IPS-18c (cell line): ENCODE data around the gene MRPL34.

Source experiments
- H3K4me3 ChIP-seq: 2 replicates; pipeline ENCODE4 v1.7.0; 2013; ENCODE audit warnings: low read depth, mild to moderate bottlenecking, low read length, moderate library complexity; ENCODE audit not compliant: insufficient read depth
- H3K9me3 ChIP-seq: one replicate; pipeline ENCODE4 v1.6.1; 2013; ENCODE audit warnings: mild to moderate bottlenecking, low read length, moderate library complexity; ENCODE audit not compliant: control insufficient read depth, insufficient read depth

The MRPL34 gene

DNA sequence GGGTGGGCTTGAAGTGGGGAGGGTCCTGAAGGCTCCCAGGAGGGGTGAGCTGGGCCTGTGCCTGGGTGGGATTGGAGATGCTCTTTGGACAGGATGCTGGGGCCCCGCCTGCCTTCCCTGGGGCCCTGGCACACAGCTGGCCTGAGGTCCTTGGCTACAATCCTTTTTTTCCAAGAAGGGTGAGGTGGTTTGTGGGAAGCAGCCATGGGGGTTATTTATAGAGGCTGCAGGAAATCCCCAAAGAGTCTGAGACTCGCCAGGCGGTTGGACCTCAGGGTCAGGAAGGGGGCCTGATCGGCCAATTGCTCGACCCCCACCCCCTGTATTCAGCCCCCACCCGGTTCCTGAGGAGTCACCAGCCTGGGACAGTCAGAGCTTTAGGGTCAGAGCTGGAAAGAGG lies 41.7 kb downstream of the MRPL34 start:
- Histone ChIP-seq H3K9me3 (no peaks in the 10 kb centered on the region), H3K4me3 (no peak overlapping the region)

DNA sequence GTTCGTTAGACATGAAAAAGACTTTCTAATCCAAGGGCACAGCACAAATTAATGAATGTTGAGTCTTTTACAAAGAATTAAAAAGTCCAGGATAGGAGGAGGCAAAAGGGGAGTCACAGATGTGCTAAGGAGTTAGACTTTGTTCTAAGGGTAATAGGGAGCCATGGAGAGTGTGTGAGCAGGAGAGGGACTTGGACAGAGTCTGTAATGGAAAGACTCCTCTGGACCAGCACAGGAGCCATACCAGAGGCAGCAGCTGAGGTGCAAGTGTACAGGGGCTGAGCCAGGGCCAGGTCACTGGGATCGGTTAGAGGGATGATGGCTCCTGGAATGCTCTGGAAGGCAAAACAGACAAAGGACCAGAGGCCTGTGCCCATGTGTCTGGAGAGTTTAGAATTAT lies 42.2 kb downstream of the MRPL34 start:
- H3K9me3 ChIP-seq, result no peaks in the 10 kb centered on the region
- H3K4me3 ChIP-seq, result no peak overlapping the region

DNA sequence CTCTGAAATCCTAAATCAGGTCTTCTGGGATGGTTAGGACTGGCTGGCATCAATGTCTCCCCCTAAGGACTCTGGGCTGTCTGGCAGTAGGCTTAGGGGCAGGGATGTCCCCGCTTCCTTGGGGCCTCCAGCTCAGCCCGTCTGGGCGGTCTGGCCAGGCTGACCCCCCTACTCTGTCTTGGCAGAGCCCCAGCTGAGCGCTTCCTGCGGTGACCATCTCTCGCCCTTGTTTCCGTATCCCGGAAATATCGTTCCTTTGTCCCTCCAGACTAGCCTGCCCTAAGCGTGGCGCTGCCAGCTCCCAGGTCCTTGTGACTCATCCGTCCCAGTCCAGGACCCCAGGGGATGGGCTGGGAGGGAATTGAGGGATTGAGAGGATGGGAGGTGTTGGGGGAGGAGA lies 43.0 kb downstream of the MRPL34 start:
- Histone ChIP-seq H3K4me3 (no peak overlapping the region), H3K9me3 (no peaks in the 10 kb centered on the region)

DNA sequence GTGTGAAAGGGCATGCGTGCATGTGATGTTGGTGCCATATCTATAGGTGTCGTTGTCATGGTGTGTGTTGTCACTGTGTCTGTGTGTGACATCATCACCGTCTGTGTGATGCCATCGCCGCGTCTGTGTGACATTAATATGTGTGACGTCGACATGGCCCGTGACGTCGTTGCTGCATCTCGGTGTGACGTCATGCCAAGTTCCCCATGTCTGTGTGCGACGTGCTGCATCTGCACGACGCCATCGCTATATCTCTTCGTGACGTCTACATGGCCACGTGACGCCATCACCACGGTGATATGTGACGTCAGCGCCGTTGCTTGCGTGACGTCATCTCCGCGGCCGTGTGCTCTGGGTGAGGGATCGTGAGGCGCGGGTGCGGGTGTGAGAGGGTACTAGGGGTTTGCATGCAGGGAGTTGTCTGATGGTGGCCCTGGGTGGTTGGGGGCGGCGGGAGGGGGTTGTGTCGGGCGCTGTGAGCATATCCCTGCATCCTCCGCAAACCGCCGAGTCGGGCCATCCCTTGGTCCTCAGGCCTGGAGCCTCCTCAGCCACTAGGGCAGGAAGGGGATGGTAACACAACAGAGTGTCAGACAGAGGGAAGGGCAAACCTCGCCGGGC lies 46.3 kb downstream of the MRPL34 start:
- Histone ChIP-seq H3K9me3 (no peaks in the 10 kb centered on the region), H3K4me3 (no peak overlapping the region)

DNA sequence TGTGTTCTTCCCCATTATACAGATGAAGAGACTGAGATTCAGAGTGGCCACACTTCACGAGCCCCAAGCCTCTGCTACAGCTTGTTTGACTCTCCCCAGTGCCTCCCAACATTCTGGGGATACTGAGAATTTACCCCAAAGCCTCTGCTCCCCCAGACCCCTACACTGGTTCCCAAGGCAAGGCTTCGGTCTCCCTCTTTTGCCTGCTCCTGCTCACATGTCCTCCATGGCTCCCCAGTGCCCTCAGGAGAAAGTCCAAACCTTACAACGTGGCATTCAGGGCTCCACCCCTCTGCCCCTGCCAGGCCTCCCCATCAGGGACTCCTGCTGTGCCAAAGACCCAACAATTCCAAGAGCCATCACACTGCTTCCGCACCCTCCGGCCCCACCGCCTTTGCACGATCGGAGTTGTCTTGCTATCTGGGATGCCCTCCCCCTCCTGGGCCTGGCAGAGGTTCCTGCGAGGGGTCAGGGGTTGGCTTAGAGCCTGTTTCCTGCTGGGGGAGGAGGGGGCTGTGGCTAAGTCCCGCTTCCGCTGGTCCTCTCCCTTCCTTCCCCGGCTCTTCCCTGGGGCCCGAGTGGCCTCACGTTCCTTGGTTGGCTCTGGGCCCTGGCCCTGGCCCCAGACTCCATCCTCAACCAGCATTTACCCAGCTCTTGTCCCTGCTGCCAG lies 47.1 kb downstream of the MRPL34 start:
- no peaks in the 10 kb centered on the region for H3K9me3 ChIP-seq
- H3K4me3 ChIP-seq, result no peak overlapping the region

DNA sequence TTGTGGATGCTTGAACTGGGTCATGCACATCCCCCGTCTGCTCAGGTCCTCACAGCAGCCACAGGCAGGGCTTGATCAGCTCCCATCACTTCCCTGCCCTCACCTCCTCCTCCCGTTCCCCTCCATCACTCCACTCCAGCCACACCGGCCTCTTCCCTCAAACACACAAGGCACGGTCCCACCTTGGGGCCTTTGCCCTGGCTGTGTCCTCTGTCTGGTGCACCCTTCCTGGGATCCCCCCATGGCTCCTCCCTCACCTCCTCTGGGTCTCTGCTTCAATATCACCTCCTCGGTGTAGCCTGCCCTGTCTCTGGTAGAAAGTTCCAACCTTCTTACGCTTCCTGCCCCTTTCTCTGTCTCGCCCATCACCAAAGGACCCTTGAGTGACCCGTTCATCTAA lies 47.7 kb downstream of the MRPL34 start:
- Histone ChIP-seq H3K4me3 (no peak overlapping the region), H3K9me3 (no peaks in the 10 kb centered on the region)
